Caco-2 (cell line): ENCODE results near the gene IRS2. TPM values are rescaled to one million over a fixed set of nuclear protein-coding genes. Genes with fewer than 3 reads are reported as not detected.

Experiments used
- BruUV-seq: library from RNA; stranded (reverse); fragments of 400-500 nt; replicated peaks from 2 replicates; lab custom pipeline; 2021; lab: Mats Ljungman, UMichigan
- CTCF ChIA-PET: fragments of 300-600 bp; sonication (Branson Sonifier 250); formaldehyde crosslinking; loops from one replicate; lab custom pipeline; 2022; ENCODE audit warnings: antibody characterized with exemption; lab: Charles Lee
- POLR2A ChIA-PET: fragments of 300-600 bp; sonication (Branson Sonifier 250); formaldehyde crosslinking; loops from one replicate; lab custom pipeline; 2022; ENCODE audit warnings: antibody characterized with exemption; lab: Charles Lee
- DNase-seq, 2 experiments: peaks; one replicate each; pipeline versions ENCODE4 v3.0.0 to v3.0.0-alpha.2; 2020 to 2022
- H3K27me3 ChIP-seq: replicated peaks from 2 replicates; pipeline ENCODE4 v1.6.0; 2011; ENCODE audit warnings: low read length; ENCODE audit not compliant: control insufficient read depth, insufficient read depth
- H3K36me3 ChIP-seq: 2 replicates; pipeline ENCODE4 v1.5.1; 2011; ENCODE audit warnings: low read length; ENCODE audit not compliant: control insufficient read depth, insufficient read depth
- H3K4me1 ChIP-seq: fragments of 250-450 bp; sonication (Bioruptor Pico); 2 replicates; pipeline ENCODE4 v1.5.1; 2020; ENCODE audit warnings: mild to moderate bottlenecking
- H3K4me3 ChIP-seq: 2 replicates; pipeline ENCODE4 v1.5.1; 2011; ENCODE audit warnings: low read depth, mild to moderate bottlenecking, control low read depth, low read length
- H3K9me3 ChIP-seq: fragments of 250-450 bp; sonication (Bioruptor Pico); 2 replicates; pipeline ENCODE4 v1.5.1; 2020; ENCODE audit warnings: mild to moderate bottlenecking, moderate library complexity
- H3K27ac Mint-ChIP-seq: one replicate; pipeline ENCODE4 v1.8.0; 2022; ENCODE audit warnings: mixed read lengths; ENCODE audit not compliant: unreplicated experiment
- H3K27me3 Mint-ChIP-seq: one replicate; pipeline ENCODE4 v1.8.0; 2022; ENCODE audit warnings: mixed read lengths; ENCODE audit not compliant: insufficient read depth, unreplicated experiment
- H3K36me3 Mint-ChIP-seq: one replicate; pipeline ENCODE4 v1.8.0; 2022; ENCODE audit warnings: mild to moderate bottlenecking, mixed read lengths; ENCODE audit not compliant: insufficient read depth, unreplicated experiment
- H3K4me1 Mint-ChIP-seq: one replicate; pipeline ENCODE4 v1.8.0; 2022; ENCODE audit warnings: low read depth, mixed read lengths; ENCODE audit not compliant: unreplicated experiment
- H3K4me3 Mint-ChIP-seq: one replicate; pipeline ENCODE4 v1.8.0; 2022; ENCODE audit warnings: mild to moderate bottlenecking, moderate library complexity, mixed read lengths; ENCODE audit not compliant: unreplicated experiment
- H3K9me3 Mint-ChIP-seq: one replicate; pipeline ENCODE4 v1.8.0; 2022; ENCODE audit warnings: mixed read lengths; ENCODE audit not compliant: unreplicated experiment
- CTCF ChIP-seq, 2 experiments: fragments of 200-600 bp in 1 of 2; IDR thresholded peaks; 1 replicate in 1 of 2; 2 replicates in 1 of 2; pipeline versions ENCODE4 v1.5.1 to v1.8.0; 2011 to 2022; ENCODE audit warnings: antibody characterized with exemption in 1 of 2, control low read depth in 1 of 2, inconsistent platforms in 1 of 2, low read depth in 1 of 2, low read length in 1 of 2, mild to moderate bottlenecking in 1 of 2, moderate library complexity in 1 of 2; ENCODE audit not compliant: insufficient read depth in 1 of 2, severe bottlenecking in 1 of 2, unreplicated experiment in 1 of 2
- intact Hi-C: fragments of 100-400 bp; cut with micrococcal nuclease; formaldehyde crosslinking; loops from one replicate; pipeline ENCODE4 v1.10.0; 2022; ENCODE audit not compliant: unreplicated experiment
- total RNA-seq: library from RNA; stranded (reverse); gene quantifications from 2 replicates; pipeline ENCODE4 v1.2.3, GENCODE V29; 2022

IRS2 gene
- total RNA-seq, 1 experiment from 2014 or later = 5.5 TPM

- H3K4me3 ChIP-seq = no peak overlapping the region
- Mint-ChIP-seq H3K9me3 (no peaks in the 10 kb centered on the region), H3K36me3 (no peaks in the 10 kb centered on the region), H3K4me3 (no peak overlapping the region), H3K27ac (no peak overlapping the region), H3K4me1 (no peaks in the 10 kb centered on the region), H3K27me3 (no peaks in the 10 kb centered on the region)
- H3K27me3 ChIP-seq = no peaks in the 10 kb centered on the region
- no peaks in the 10 kb centered on the region for H3K4me1 ChIP-seq
- H3K9me3 ChIP-seq = no peaks in the 10 kb centered on the region
- POLR2A ChIA-PET = no interaction called here
- no TSS peak for BruUV-seq
- intact Hi-C loops = no loop called here
- no peaks in the 10 kb centered on the region for H3K36me3 ChIP-seq
- CTCF ChIA-PET = interaction anchor here (0.6 kb wide), 1 partner anchor 448 kb away, joined by 8 read pairs; no protein-coding TSS in a partner anchor
- no peak for DNase-seq
- no peak for TF ChIP-seq CTCF (IDR thresholded peaks at IDR 0.05; ENCODE audit: insufficient read depth in 1 of 2, low read depth in 1 of 2, low read length in 1 of 2, severe bottlenecking in 1 of 2, unreplicated experiment in 1 of 2)
These were observed 26.8 kb downstream of the IRS2 start for GRCh38 chr13:109759609-109760008.

GRCh38 chr13:109758937-109759480, 27.4 kb downstream of the IRS2 start:
- no peak overlapping the region for H3K4me3 Mint-ChIP-seq
- Histone ChIP-seq H3K4me1 (no peaks in the 10 kb centered on the region), H3K27me3 (no peaks in the 10 kb centered on the region), H3K9me3 (no peaks in the 10 kb centered on the region), H3K4me3 (no peak overlapping the region), H3K36me3 (no peaks in the 10 kb centered on the region)
- no peaks in the 10 kb centered on the region for H3K4me1 Mint-ChIP-seq
- CTCF ChIA-PET = no interaction called here
- no peak overlapping the region for H3K27ac Mint-ChIP-seq
- DNase-seq = no peak
- intact Hi-C loops = no loop called here
- BruUV-seq = no TSS peak
- no peaks in the 10 kb centered on the region for H3K27me3 Mint-ChIP-seq
- no peaks in the 10 kb centered on the region for H3K9me3 Mint-ChIP-seq
- H3K36me3 Mint-ChIP-seq = no peaks in the 10 kb centered on the region
- POLR2A ChIA-PET = no interaction called here
- TF ChIP-seq CTCF (IDR thresholded peaks at IDR 0.05; ENCODE audit: insufficient read depth in 1 of 2, low read depth in 1 of 2, low read length in 1 of 2, severe bottlenecking in 1 of 2, unreplicated experiment in 1 of 2) = no peak

- no peak for DNase-seq
- BruUV-seq = no TSS peak
- ChIA-PET CTCF (no interaction called here), POLR2A (no interaction called here)
- Mint-ChIP-seq H3K4me1 (no peaks in the 10 kb centered on the region), H3K9me3 (no peaks in the 10 kb centered on the region), H3K36me3 (no peaks in the 10 kb centered on the region), H3K27me3 (no peaks in the 10 kb centered on the region), H3K4me3 (no peak overlapping the region), H3K27ac (no peak overlapping the region)
- Histone ChIP-seq H3K4me3 (no peak overlapping the region), H3K36me3 (no peaks in the 10 kb centered on the region), H3K9me3 (no peaks in the 10 kb centered on the region), H3K4me1 (no peaks in the 10 kb centered on the region), H3K27me3 (no peaks in the 10 kb centered on the region)
- intact Hi-C loops = no loop called here
- no peak for TF ChIP-seq CTCF (IDR thresholded peaks at IDR 0.05; ENCODE audit: insufficient read depth in 1 of 2, low read depth in 1 of 2, low read length in 1 of 2, severe bottlenecking in 1 of 2, unreplicated experiment in 1 of 2)
These were observed 29.6 kb downstream of the IRS2 start for GRCh38 chr13:109756778-109757177.
